ENCODE measurements around the gene CENPW.

The CENPW gene

GRCh38 chr6:126359936-126360537, 20.1 kb downstream of the CENPW start:
- TF ChIP-seq FOXP2 (optimal IDR thresholded peaks at IDR 0.05; ENCODE audit: borderline replicate concordance, extremely low read depth, extremely low read length, insufficient read depth) = no peak
- no peak for TF ChIP-seq REST (IDR thresholded peaks at IDR 0.05; ENCODE audit: insufficient read depth in 1 of 2, low read depth in 2 of 2, low read length in 2 of 2)
- TF ChIP-seq SIN3A (IDR thresholded peaks at IDR 0.05; ENCODE audit: borderline replicate concordance, insufficient read depth, low read length) = no peak
- TF ChIP-seq POLR2AphosphoS5 (IDR thresholded peaks at IDR 0.05; ENCODE audit: low read depth, low read length) = no peak
- no peak for TF ChIP-seq TAF1 (IDR thresholded peaks at IDR 0.05; ENCODE audit: borderline replicate concordance, insufficient read depth, low read length)

- no peak for TF ChIP-seq TAF1 (IDR thresholded peaks at IDR 0.05; ENCODE audit: borderline replicate concordance, insufficient read depth, low read length)
- TF ChIP-seq POLR2AphosphoS5 (IDR thresholded peaks at IDR 0.05; ENCODE audit: low read depth, low read length) = no peak
- TF ChIP-seq SIN3A (IDR thresholded peaks at IDR 0.05; ENCODE audit: borderline replicate concordance, insufficient read depth, low read length) = no peak
- no peak for TF ChIP-seq FOXP2 (optimal IDR thresholded peaks at IDR 0.05; ENCODE audit: borderline replicate concordance, extremely low read depth, extremely low read length, insufficient read depth)
- no peak for TF ChIP-seq REST (IDR thresholded peaks at IDR 0.05; ENCODE audit: insufficient read depth in 1 of 2, low read depth in 2 of 2, low read length in 2 of 2)
Observed at GRCh38 chr6:126361832-126362440, 22.0 kb downstream of the CENPW start.

GRCh38 chr6:126367849-126368248, 27.9 kb downstream of the CENPW start:
- no peak for TF ChIP-seq REST (IDR thresholded peaks at IDR 0.05; ENCODE audit: insufficient read depth in 1 of 2, low read depth in 2 of 2, low read length in 2 of 2)
- no peak for TF ChIP-seq POLR2AphosphoS5 (IDR thresholded peaks at IDR 0.05; ENCODE audit: low read depth, low read length)
- no peak for TF ChIP-seq FOXP2 (optimal IDR thresholded peaks at IDR 0.05; ENCODE audit: borderline replicate concordance, extremely low read depth, extremely low read length, insufficient read depth)
- TF ChIP-seq SIN3A (IDR thresholded peaks at IDR 0.05; ENCODE audit: borderline replicate concordance, insufficient read depth, low read length) = no peak
- TF ChIP-seq TAF1 (IDR thresholded peaks at IDR 0.05; ENCODE audit: borderline replicate concordance, insufficient read depth, low read length) = no peak

- TF ChIP-seq TAF1 (IDR thresholded peaks at IDR 0.05; ENCODE audit: borderline replicate concordance, insufficient read depth, low read length) = no peak
Observed at GRCh38 chr6:126372626-126373025, 32.7 kb downstream of the CENPW start.

GRCh38 chr6:126373344-126373743, 33.4 kb downstream of the CENPW start:
- TF ChIP-seq FOXP2 (optimal IDR thresholded peaks at IDR 0.05; ENCODE audit: borderline replicate concordance, extremely low read depth, extremely low read length, insufficient read depth) (no peak), REST (IDR thresholded peaks at IDR 0.05; ENCODE audit: insufficient read depth in 1 of 2, low read depth in 2 of 2, low read length in 2 of 2) (no peak), POLR2AphosphoS5 (IDR thresholded peaks at IDR 0.05; ENCODE audit: low read depth, low read length) (no peak), TAF1 (IDR thresholded peaks at IDR 0.05; ENCODE audit: borderline replicate concordance, insufficient read depth, low read length) (no peak), SIN3A (IDR thresholded peaks at IDR 0.05; ENCODE audit: borderline replicate concordance, insufficient read depth, low read length) (no peak)
